ENCODE measurements around the gene A4GALT.
"Not testable (repeated sequence)": the region's sequence is repeated elsewhere in the genome, so short reads cannot be mapped to it uniquely, and the experiment has no call there.

A4GALT gene

DNA sequence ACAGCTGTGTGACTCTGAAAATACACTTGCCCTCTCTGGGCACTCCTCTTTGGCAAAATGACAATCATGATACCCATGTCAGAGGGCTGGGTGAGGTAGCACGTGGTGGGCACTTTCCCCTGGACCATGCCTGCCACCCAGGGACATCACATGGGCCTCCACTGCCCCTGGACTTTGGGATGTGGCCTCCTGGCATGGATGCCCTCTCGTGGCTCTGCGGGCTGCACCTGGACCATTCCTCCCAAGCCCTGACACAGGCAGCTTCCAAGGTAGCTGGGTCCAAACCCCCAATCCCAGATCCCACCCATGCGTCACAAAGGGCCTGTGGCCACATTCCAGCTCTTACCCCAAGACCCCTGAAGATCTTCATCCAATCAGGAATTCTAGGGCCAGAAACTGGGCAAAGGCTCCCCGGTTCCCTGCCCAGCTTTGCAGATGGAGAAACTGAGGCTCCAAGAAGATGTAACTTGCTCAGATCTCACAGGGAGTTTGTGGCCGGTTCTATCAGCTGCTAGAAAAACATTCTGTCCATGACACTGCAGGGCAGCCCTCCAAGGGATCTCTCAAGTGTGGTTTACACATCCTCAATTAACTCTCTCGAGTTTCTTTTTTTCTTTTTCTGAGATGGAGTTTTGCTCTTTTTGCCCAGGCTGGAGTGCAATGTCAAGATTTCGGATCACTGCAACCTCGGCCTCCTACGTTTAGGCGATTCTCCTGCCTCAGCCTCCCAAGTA, 36.0 kb downstream of the A4GALT start:
- no peak for DNase-seq (ENCODE audit: low read depth in 1 of 2, low spot score in 1 of 2)

- DNase-seq (ENCODE audit: low read depth in 1 of 2, low spot score in 1 of 2): no peak
These were observed 36.9 kb downstream of the A4GALT start for GRCh38 chr22:42683578-42684283.

DNA sequence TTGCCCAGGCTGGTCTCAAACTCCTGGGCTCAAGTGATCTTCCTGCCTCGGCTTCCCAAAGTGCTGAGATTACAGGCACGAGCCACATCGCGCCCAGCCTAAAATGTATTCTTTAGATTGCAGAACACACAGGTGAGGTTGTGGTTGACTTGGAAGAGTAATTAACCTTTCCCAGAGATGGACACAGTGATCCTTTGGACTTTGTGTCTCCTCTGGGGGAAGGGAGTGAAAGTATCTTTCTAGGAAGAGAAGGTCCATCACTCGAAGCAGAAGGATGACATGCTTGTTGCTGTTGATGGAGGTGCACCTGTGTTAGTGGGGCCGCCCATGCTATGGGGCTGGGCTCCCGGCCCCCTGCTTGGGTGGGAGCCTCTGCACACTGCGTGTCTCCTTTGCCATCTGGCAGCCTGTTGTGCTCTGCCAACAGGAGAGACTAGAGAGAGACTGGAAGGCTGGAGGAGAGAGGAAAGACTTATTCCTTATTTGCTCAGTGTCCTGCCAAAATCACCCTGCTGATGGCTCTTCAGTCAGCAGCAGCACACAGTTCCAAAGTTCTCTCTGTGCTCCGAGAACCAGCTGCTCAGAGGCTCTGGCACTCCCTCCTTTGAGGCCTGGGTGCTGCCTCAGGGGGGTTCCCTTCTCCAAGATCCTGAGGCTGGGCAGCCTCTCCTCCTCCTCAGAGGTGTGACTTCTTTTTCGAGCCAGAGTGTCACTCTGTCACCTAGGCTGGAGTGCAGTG, 38.4 kb downstream of the A4GALT start:
- DNase-seq (ENCODE audit: low read depth in 1 of 2, low spot score in 1 of 2): no peak

GRCh38 chr22:42680648-42681047, 40.0 kb downstream of the A4GALT start:
- DNase-seq (ENCODE audit: low read depth in 1 of 2, low spot score in 1 of 2): no peak

DNA sequence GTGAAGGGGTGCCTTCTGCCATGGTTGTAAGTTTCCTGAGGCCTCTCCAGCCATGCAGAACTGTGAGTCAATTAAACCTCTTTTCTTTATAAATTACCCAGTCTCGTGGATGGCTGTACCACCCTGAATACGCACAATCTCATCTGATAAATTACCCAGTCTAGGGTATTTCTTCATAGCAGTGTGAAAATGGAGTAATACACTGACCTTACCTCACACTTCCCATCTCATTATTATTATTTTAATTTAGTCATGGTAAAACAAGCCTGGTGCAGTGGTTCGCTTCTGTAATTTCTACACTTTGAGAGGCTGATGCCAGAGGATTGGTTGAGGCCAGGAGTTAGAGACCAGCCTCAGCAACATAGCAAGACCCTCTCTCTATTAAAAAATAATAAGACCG, 41.0 kb downstream of the A4GALT start:
- no peak for DNase-seq (ENCODE audit: low read depth in 1 of 2, low spot score in 1 of 2)

GRCh38 chr22:42678894-42679293, 41.8 kb downstream of the A4GALT start:
- no peak for DNase-seq (ENCODE audit: low read depth in 1 of 2, low spot score in 1 of 2)

DNA sequence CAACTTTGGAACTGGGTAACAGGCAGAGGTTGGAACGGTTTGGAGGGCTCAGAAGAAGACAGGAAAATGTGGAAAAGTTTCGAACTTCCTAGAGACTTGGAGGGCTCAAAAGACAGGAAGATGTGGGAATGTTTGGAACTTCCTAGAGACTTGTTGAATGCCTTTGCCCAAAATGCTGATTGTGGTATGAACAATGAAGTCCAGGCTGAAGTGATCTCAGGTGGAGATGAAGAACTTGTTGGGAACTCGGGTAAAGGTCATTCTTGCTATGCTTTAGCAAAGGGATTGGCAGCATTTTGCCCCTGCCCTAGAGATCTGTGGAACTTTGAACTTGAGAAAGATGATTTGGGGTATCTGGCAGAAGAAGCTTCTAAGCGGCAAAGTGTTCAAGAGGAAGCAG, 42.7 kb downstream of the A4GALT start:
- not testable (repeated sequence) for DNase-seq (ENCODE audit: low read depth in 1 of 2, low spot score in 1 of 2)

DNA sequence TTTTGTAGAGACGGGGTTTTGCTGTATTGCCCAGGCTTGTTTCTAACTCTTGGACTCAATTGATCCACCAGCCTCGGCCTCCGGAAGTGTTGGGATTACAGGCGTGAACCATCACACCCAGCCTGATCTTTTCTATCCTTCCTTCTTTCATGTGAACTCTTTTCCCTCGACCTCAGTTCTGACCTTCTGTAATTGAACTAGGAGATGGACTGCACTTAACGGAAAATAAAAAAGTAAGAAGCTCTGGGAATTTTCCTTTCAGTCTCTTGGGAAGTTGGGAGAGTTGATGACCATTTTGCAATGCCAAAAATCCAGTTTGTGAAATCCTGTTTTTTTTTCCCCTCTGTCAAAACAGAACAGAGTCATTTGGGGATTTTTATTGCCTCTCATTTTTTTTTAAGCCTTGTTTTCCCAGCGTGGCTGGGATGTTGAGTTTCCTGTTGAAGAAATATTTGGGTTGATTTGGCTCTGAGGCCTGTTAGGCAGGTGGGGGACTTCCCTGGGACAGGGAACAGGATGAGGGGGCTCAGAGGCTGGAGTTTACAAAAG, 44.5 kb downstream of the A4GALT start:
- DNase-seq (ENCODE audit: low read depth in 1 of 2, low spot score in 1 of 2): no peak

DNA sequence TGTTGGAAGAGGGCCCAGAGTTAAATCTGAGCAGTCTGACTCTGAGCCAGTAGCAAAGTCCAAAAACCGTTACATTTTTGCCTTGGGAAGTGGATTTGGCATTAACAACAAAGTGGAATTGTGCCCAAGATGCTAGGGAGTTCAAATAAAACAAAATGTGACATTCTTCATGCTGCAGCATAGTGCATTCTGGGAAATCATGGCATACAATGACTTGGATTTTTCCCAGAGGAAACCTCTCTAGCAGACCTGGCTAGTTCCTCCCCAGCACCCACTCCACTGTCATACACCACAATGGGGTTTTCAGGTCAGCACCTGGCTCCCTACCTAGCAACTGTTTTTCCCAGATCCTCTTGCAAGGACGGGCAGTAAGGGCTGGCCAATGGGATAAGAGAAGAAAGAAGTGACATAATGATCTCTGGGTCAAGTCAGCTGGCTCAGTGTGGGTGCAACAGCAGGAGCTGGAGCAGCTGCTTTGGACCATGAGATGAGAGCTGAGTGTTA, 46.7 kb downstream of the A4GALT start:
- DNase-seq (ENCODE audit: low read depth in 1 of 2, low spot score in 1 of 2): no peak

- DNase-seq (ENCODE audit: low read depth in 1 of 2, low spot score in 1 of 2): not testable (repeated sequence)
These were observed 47.6 kb downstream of the A4GALT start for GRCh38 chr22:42673071-42673470.

DNA sequence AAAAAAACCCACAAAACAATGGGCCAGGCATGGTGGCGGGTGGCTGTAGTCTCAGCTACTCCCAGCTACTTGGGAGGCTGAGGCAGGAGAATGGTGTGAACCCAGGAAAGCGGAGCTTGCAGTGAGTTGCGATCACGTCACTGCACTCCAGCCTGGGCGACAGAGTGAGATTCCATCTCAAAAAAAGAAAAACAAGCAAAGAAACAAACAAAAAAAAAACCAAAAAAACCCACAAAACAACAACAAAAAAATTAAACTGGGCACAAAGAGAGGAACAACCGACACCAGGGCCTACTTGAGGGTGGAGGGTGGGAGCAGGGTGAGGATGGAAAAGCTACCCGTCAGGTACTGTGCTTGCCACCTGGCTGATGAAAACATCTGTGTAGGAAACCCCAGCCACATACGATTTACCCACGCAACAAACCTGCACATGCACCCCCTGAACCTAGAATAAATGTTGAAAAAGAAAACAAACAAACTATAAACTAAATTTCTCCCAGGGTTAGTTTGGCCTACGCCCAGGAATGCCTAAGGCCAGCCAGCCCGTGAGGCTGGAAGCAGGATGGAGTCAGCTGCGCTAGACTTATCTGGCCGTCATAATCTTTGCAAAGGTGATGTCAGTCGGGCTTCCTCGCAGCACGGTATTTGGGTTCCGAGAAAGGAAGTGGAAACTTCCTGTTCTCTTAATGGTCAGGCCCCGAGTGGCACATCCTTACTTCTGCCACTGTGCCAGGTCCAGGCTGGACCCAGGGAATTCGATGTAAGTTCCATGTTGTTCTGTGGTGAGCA, 49.6 kb downstream of the A4GALT start:
- DNase-seq (ENCODE audit: low read depth in 1 of 2, low spot score in 1 of 2): no peak

DNA sequence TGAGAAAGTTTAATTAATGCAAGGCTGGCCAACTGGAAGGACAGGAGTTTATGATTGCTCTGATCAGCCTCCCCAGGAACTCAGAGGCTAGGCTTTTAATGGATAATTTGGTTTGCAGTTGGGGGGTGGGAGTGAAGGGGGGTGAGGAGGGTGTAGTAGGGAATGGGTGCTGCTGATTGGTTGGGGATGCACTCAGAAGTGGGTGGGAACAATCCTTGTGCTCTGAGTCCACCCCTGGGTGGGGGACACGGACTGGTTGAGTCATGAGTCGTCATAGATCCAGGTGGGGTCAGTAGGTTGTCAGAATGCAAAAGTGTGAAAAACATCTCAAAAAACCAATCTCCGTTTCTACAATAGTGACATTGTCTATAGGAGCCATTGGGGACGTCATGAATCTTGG, 50.6 kb downstream of the A4GALT start:
- no peak for DNase-seq (ENCODE audit: low read depth in 1 of 2, low spot score in 1 of 2)

DNA sequence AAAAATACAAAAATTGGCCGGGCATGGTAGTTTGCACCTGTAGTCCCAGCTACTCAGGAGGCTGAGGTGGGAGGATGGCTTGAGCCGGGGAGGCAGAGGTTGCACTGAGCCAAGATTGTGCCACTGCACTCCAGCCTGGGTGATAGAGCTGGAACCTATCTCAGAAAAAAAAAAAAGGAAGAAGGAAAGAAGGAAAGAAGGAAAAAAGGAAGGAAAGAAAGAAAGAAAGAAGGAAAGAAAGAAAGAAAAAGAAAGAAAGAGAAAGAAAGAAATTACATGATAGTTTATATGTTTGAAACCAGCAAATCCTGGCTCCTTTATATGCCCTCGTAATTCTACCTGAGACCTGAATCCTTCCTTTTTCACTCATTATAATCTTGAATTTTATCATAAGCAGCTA, 54.3 kb downstream of the A4GALT start:
- not testable (repeated sequence) for DNase-seq (ENCODE audit: low read depth in 1 of 2, low spot score in 1 of 2)

DNA sequence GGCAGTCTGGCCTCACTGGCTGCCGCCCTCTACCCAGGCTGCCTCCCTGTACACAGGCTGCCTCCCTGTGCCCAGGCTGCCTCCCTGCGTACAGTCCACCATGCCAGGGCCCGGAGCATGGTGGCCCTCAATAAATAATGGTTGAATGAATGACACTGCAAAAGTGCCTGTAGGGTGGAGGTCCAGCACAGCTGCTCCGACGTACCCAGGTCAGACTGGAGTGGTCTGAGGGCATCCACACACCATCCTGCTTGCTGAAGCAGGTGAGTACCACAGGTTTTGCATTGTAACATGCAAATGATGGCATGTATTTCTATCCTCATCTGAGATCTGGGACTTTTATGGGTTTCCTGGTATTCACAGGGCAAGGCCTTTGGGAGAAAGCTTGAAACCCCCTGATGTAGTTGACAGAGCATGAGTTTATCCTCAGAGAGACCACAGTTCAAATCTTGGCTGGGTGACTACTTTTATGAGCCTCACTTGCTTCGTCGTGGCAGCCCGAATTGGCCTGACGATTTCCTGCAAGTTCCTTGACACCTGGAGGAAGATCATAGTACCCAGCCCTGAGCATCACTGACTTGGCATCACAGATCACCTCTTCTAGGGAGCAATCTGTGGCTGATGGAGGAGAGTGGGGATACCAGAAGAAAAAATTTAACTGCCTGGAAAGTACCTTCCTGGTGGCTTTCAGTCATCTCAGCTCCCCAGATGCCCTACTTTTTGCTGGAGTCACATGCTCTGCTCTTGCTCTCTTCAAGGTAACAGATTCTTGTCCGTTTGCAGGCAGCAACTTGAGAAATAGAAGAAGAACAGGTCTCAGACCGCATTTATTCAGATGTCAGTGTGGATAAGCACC, 55.5 kb downstream of the A4GALT start:
- no peak for DNase-seq (ENCODE audit: low read depth in 1 of 2, low spot score in 1 of 2)

DNA sequence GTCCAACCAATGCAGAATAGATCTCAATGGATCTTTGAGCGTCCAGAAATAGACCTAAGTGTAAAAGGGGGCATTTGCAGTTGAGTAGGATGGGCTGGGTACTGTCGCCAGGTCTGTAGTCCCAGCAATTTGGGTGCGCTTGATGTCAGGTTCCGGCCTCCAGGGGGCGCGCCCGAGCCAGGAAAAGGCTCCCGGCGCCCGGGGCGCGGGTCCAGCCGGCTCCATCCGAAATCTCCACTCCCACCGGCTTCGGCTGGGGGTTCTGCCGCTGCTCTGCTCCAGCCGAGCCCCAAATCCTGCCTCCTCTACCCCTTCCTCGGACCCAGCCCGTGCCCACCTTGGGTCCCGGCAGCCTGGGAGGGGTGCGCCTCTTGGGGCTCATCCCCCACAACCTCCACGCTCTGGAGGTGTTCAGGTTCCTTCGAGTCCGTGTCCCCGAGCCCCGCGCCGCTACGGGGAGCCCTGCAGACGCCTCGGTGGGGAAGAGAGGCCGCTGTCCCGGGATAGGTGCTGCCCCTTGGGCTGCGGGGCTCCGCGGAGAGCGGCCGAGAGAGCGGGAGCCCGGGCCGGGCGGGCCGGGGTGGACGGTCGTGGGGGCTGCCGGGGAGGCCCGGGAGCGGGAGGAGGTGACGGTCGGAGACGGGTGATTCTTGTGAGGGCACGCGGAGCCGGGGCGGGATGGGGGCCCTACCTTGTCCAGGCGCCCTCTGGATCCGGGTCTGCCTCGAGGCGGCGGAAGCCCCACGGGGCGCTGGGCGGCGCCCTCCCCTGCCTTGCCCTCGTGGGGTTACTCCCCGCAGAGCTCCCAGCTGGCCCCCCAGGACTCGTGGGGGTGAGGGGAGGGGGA, 58.5 kb downstream of the A4GALT start:
- DNase-seq (ENCODE audit: low read depth in 1 of 2, low spot score in 1 of 2): peak; percentile 59 to 75

DNA sequence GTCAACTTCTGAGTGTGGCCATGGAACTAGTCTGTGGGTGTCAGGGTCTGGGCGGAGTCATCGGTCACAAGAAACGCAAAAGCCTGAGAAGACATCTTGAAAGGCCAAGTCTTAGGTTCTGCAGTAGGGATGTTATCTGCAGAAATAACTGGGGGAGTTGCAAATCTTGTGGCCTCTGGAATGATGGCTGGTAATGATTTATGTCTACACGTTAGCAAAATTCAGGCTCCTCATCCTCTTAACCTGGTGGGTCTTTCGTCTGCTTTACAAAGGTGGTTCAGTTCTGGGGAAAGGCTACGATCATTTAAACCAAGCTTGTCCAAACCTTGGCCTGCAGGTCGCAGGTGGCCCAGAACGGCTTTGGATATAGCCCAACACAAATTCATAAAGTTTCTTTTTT, 64.1 kb downstream of the A4GALT start:
- DNase-seq (ENCODE audit: low read depth in 1 of 2, low spot score in 1 of 2): no peak

GRCh38 chr22:42655693-42656092, 65.0 kb downstream of the A4GALT start:
- DNase-seq (ENCODE audit: low read depth in 1 of 2, low spot score in 1 of 2): no peak

DNA sequence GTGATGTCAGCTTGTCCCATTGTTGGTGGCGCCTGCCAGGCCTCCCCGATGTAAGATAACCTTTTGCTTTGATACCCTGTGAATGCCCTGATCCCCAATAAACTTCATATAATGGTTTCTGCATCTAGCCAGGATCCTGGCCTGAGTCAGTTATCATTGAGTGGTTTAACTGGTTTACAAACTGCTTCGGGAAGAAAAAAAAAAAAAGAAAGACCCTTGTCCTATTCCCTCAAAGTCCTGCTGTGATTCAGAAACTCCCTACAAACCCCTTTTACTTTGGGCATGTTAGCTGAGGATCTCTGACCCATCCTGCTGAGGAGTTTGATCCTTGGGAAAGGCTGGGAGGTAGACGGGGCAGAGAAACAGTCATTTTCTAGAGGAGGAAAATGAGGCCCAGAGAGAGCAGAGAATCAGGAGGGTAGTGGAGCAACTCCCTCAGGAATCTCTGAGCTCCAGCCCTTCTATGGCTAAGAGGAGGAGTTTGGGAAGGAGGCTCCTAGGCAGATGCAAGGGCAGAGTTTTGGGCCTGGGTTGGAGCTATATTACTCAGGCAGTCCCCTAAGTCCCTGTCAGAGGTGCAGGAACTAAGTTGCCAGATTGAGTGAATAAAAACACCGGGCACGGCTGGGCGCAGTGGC, 66.1 kb downstream of the A4GALT start:
- no peak for DNase-seq (ENCODE audit: low read depth in 1 of 2, low spot score in 1 of 2)

Data from stimulated activated CD4-positive, alpha-beta T cell treated with anti-CD3 and anti-CD28 coated beads, Interleukin-15, amount 100 ng/mL, for 1 hour (primary cell).